Fibroblast of the aortic adventitia (primary cell): Measurements from ENCODE around the gene DEDD2. TPM values are rescaled to one million over a fixed set of nuclear protein-coding genes. Genes with fewer than 3 reads are reported as not detected.

Experiments used
- DNase-seq: peaks from one replicate; pipeline ENCODE4 v3.0.0-alpha.2; 2010; ENCODE audit warnings: low read depth
- H3K4me3 ChIP-seq: 2 replicates; pipeline ENCODE4 v1.5.1; 2011; ENCODE audit warnings: low read depth, mild to moderate bottlenecking, control low read depth, low read length, moderate library complexity
- total RNA-seq: library from RNA; depleted of rRNA; stranded (reverse); fragments of >200 nt; gene quantifications from 2 replicates; pipeline ENCODE4 v1.2.3, GENCODE V29; 2012; ENCODE audit warnings: low replicate concordance
- TF ChIP-seq, protein P1 (sequence below): IDR thresholded peaks from 2 replicates; pipeline ENCODE4 v1.5.1; 2011; ENCODE audit warnings: mild to moderate bottlenecking, low read length, control low read depth, inconsistent platforms; ENCODE audit not compliant: insufficient read depth

The DEDD2 gene
- total RNA-seq, 1 donor: 11.1 TPM

DNA sequence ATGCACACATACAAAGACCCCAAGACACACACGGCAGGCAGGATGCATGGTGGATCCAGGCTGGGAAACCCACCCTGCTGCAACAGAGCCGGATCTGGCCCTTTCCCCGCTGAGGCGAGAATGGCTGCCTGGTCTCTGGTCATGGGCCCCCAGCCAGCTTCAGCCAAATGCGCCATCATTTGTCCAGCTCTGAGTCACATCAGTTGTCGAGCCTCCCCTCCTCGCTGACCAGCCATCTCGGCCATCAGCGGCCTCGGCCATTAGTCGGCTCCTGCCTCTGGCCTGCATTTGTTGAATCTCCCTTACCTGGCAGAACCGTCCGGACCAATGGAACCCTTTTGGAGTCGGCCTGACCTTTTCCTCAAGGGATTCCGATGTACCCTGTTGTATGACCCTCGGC lies 46.8 kb downstream of the DEDD2 start:
- DNase-seq: no peak
- H3K4me3 ChIP-seq: no peak overlapping the region
- TF ChIP-seq, protein P1, sequence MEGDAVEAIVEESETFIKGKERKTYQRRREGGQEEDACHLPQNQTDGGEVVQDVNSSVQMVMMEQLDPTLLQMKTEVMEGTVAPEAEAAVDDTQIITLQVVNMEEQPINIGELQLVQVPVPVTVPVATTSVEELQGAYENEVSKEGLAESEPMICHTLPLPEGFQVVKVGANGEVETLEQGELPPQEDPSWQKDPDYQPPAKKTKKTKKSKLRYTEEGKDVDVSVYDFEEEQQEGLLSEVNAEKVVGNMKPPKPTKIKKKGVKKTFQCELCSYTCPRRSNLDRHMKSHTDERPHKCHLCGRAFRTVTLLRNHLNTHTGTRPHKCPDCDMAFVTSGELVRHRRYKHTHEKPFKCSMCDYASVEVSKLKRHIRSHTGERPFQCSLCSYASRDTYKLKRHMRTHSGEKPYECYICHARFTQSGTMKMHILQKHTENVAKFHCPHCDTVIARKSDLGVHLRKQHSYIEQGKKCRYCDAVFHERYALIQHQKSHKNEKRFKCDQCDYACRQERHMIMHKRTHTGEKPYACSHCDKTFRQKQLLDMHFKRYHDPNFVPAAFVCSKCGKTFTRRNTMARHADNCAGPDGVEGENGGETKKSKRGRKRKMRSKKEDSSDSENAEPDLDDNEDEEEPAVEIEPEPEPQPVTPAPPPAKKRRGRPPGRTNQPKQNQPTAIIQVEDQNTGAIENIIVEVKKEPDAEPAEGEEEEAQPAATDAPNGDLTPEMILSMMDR: no peak

DNA sequence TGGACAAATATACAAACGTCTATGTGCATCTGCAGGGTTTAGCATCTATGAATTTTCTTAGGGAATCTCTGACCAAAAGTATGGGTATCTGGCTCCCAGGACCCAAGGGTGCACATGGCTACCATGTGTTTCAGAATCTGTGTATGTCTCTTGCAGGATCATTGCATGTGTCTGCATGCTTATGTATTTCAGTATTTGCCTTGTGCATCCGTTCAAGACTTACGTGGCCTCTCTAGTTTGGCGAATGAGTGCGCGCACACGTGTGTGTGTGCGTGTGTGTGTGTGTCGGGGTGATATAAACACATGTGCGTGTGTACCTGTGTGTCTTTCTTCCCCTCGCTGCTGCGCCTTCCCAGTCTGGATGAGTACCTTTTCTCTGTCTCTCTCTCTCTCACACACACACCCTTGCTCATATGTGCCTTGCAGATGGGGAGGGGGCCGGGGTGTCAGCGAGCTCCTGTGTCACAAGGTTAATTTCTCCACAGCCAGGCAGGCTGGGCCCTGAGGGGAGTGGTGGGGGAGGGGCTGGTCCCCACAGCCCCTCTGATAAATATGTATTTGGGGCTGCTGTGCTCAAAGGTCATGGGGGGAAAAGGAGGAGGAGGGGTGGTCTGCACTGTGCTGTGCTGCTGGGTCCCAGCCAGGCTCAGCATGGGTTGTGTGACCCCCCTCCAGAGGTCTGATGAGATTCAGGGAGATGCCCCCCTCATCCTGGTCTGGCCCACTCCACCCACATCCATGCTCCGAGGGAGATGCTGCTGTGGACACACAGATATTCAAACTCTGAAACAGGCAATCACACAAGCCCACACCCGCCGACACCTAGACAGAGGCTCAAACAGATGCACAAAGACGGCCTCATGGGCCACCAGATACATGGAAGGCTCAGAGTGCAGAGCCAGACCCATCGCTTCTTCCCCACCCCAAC lies 47.7 kb downstream of the DEDD2 start:
- TF ChIP-seq, protein P1: no peak
- no peak overlapping the region for H3K4me3 ChIP-seq
- no peak for DNase-seq

DNA sequence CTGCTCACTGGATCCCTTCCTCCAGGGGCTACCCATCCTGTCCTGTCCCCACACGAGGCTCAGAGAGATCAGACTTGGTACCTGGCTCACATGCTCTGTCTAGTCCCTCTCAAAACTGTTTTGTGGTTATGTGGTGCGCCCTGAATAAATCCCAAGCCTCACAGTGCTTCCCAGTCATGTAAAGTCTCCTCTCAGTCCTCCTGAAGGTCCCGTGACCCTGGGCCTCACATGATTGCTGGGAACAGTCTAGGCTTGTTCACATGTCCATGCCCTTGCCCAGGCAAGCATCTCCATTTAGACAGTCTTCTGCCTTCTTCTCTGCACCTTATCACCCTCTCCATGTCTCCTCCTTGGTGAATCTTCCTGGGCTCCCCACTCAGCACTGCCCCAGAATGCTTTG lies 49.3 kb downstream of the DEDD2 start:
- no peak overlapping the region for H3K4me3 ChIP-seq
- TF ChIP-seq, protein P1: no peak
- DNase-seq: no peak

DNA sequence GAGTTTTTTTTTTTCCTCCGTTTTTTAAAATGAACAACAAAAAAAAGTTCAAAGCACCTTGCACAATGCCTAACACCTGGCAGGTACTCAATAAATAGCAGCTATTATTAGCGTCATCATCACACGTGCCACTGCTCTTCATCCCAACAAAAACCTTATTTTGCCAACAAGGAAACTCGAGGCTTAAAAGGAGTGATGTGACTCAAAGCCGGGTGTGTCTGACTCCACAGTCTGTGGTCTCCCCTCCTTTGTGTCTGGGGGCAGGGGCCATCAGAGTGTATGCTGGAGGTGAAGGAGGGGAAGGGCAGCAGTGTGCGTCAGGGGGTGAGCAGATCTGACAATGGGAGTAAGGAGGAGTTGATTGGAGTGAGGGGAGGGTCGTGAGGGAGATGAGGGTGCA lies 51.2 kb downstream of the DEDD2 start:
- TF ChIP-seq, protein P1: no peak
- DNase-seq: no peak
- H3K4me3 ChIP-seq: no peak overlapping the region

DNA sequence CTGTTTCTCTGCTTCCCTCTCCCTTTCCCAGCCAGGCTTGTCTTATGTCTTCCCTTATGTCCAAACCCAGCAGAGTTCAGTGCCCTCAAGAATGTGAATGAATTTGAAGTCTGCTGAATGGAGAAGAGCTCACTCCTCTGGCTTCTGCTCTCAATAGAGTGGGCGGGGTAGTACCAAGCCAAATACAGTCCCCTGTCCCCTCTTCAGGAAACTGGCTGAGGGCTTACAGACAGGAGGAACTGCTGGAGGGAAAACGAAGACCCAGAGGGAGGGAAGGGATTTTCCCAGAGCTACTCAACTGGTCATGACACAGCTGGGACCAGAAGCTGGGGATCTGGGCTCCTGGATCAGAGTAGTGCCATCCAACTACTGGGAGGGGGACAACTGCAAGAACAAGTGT lies 52.3 kb downstream of the DEDD2 start:
- DNase-seq: no peak
- TF ChIP-seq, protein P1: no peak
- H3K4me3 ChIP-seq: no peak overlapping the region

DNA sequence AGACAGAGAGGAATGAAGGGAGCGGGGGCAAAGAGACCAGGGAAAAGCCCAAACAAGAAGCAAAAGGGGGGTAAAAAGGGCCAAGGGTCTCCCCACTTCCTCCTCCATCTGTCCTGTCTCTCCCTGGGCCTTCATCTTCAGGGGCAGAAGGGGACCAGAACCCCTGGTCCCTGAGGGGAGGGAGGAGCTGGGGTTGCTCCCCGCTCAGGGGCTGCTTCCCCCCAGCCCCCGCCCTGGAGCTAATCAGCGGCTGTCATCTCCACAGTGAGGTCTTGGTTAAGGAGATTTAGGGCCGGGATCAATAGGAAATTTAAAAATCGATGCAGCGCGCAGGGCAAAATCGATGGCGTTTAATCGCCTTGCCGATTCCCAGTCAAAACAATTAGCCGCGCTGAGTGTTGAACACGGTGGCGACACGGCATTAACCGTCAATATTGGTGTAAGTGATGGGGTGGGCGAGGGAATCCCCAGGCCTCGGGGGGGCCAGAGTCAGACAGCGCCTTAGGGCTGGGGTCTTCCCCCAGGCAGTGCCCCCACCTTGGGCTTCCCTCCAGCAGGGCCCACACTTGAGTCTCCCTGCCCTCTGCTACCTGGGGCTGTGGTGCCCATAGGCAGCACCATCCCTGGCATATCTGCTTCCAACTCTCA lies 55.7 kb downstream of the DEDD2 start:
- TF ChIP-seq, protein P1: no peak
- H3K4me3 ChIP-seq: no peak overlapping the region
- DNase-seq: no peak
